OCI-LY7 (cell line): ENCODE data around the gene PHKA2.

ENCODE experiments used
- EZH2phosphoT487 ChIP-seq: fragments of 200-600 bp; sonication (generic); IDR thresholded peaks from 2 replicates; pipeline ENCODE4 v1.6.1; 2018; ENCODE audit warnings: low read depth, borderline replicate concordance, mild to moderate bottlenecking, mixed run types, antibody characterized with exemption, low read length, moderate library complexity, mixed read lengths
- TF ChIP-seq, protein P1 (sequence below): fragments of 200-600 bp; sonication (generic); conservative IDR thresholded peaks from 2 replicates; pipeline ENCODE4 v1.5.1; 2014; ENCODE audit warnings: mild to moderate bottlenecking, antibody characterized with exemption, low read length, moderate library complexity, mixed read lengths

DNA sequence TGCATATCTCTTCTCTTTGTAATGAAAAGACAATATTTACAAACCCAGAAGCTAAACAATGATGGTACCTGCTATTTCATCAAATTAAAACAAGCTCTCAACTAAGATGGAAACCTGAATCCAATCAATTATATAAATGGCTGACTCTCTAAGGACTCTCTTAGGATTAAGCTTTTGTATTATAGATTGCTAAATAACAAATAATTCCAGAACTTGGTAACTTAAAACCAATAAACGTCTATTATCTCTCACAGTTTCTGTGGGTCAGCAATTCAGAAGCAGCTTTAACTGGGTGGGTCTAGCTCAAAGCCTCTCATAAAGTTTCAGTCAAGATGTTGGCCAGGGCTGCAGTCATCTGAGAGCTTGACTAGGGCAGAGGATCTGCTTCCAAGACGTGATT is 12.4 kb downstream of the PHKA2 start:
- TF ChIP-seq, protein P1, sequence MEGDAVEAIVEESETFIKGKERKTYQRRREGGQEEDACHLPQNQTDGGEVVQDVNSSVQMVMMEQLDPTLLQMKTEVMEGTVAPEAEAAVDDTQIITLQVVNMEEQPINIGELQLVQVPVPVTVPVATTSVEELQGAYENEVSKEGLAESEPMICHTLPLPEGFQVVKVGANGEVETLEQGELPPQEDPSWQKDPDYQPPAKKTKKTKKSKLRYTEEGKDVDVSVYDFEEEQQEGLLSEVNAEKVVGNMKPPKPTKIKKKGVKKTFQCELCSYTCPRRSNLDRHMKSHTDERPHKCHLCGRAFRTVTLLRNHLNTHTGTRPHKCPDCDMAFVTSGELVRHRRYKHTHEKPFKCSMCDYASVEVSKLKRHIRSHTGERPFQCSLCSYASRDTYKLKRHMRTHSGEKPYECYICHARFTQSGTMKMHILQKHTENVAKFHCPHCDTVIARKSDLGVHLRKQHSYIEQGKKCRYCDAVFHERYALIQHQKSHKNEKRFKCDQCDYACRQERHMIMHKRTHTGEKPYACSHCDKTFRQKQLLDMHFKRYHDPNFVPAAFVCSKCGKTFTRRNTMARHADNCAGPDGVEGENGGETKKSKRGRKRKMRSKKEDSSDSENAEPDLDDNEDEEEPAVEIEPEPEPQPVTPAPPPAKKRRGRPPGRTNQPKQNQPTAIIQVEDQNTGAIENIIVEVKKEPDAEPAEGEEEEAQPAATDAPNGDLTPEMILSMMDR, result no peak
- TF ChIP-seq EZH2phosphoT487, result no peak
